SIG-M5 treated with dmso at 0.1 percent for 504 hours (cell line): ENCODE data around the gene XPC.

ENCODE experiments used
- DNase-seq: peaks from one replicate; lab custom pipeline; 2025; ENCODE audit not compliant: unreplicated experiment; lab: John Stamatoyannopoulos, UW

Gene XPC

DNA sequence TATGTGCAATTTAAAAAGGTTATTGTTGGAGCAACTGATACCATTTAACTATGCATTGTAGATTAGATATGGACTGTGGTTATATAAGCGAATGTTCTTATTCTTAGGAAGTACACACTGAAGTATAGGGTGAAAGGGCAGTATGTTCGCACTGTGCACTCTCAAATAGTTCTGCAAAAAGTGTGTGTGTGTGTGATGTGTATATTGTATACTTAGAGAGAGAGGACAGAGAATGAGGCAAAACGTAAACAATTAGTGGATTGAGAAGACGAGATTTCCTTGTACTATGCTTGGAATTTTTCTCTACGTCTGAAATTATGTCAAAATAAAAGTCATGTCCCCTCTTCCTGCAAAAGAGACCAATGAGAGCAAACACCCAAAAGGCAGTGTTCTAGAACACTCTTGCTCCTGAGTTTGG, 30.6 kb upstream of the XPC start:
- DNase-seq, result no peak

DNA sequence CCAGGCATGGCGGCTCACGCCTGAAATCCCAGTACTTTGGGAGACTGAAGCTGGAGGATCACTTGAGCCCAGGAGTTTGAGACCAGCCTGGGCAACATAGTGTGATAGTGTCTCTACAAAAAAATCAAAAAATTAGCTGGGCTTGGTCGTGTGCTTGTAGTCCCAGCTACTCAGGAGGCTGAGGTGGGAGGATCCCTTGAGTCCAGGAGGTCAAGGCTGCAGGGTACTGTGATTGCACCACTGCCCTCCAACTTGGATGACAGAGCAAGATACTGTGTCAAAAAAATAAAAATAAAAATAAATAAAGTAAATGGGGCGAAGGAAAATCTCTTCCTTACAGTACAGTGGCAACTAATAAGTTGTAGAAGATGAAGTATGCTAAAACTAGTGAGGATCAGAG, 29.8 kb upstream of the XPC start:
- no peak for DNase-seq

DNA sequence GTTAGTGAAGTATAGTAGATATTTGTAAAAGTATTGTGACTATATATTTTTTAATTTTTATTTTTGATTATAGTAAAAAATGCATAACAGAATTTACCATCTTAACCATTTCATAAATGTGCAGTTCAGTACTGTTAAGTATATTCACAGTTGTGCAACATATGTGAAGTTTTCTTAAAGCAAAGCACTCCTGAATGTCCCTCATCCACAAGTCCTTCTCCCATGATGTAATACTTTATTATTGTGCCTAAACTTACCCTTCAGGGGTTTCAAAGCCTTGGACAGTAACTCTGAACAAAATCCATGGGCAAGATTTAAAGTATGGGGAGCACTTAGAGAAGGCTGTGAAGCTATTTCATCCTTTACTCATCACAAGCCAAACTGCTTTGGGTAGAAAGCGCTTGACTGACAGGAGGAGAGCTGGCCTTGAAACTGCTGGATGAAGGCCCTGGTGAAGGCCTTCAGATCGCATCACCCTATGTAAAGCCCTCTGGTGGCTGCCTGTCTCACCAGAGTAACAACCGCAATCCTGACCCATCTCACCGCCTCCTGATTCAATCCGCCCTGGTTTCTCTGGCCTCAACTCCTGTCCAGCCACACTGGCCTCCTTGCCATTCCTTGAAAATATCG, 28.3 kb upstream of the XPC start:
- peak; percentile 22 for DNase-seq

DNA sequence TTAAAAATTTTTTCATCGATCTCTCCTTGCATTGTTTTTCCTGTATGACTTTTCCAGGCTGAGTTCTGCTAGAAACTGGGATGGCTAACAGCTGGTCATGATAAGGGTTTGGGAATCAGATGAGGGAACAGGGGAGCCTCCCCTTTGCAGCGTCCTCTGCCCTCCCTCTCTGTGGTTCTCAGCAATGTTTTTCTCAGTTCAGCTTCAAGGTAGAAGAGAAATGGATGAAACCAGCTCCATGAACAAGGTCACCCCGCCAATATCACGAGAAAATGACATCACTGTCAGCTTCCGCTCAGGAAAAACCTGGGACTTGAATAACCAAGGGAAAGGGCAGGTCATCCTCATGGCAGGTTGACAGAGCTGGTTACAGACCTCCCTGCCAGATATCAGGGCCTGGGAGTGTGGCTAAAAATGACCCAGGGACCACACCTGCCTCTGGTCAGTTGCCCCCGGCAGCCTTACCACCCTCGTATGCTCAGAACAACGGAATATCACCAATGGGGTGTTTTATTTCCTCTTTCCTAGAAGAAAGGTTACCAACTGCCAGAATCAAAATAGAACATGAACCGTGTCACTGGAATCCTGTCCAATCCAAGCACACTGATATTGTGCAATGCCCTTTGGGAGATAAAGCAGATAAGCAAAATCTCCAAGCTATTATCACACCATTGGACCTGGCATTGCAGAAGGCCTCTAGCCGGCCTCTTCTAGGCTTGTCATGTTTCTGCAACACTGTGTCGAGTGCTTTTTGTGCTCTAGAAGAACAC, 26.3 kb upstream of the XPC start:
- DNase-seq, result peak; percentile 94

DNA sequence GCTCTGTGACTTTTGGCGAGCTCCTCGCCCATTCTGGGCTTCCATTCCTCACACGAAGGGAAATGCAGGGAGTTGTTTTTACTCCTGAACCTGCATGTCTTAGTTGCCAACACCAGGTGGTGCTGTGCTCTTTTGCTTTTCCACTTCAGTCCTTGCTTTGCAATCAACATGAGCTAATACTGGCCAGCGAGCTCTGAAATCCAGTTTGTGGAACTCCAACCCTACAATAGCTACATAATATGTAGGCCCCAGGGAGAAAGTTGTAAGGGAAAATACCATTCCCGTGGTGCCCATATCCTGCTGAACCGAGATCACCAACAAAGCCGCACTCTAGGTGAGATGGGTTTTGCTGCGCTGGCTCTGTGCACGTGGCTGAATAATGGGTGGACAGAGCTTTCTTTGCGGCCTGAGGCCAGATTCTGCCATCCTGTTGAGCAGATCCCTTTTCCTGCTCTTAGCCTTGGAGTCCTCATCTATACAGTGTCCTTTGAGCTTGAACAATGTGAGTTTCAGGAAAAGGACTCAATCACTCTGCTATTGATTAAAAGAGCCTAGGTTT, 25.2 kb upstream of the XPC start:
- peak; percentile 90 for DNase-seq

DNA sequence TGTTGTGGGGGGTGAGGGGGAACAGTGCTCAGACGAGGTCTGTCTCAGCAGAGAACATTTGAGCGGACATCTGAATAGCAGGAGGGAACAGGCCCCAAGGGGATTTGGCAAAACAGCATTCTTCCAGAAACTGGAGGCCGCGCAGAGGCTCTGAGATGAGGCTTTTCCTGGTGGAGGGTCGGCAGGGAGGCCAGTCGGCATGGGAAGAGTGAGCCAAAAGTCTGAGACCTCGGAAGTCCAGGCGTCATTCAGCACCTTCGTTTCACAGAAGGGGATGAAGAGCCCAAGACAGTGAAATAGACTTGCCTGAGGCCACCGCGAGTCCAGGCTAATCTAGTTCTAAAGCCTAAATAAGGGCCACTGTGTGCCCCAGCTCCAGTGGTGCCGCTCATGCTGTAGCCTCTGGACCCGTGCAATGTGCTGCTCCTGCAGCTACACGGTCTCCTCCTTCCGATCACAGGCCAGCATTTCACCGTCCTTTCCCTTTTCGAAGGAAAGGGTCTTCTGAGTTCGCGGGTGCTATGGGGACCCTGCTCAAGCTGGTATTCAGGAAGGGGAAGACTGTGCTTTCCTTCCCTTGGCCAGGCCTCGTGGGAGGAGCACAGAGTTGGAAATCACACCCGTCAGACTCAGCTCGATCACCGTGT, 24.6 kb upstream of the XPC start:
- DNase-seq, result no peak

DNA sequence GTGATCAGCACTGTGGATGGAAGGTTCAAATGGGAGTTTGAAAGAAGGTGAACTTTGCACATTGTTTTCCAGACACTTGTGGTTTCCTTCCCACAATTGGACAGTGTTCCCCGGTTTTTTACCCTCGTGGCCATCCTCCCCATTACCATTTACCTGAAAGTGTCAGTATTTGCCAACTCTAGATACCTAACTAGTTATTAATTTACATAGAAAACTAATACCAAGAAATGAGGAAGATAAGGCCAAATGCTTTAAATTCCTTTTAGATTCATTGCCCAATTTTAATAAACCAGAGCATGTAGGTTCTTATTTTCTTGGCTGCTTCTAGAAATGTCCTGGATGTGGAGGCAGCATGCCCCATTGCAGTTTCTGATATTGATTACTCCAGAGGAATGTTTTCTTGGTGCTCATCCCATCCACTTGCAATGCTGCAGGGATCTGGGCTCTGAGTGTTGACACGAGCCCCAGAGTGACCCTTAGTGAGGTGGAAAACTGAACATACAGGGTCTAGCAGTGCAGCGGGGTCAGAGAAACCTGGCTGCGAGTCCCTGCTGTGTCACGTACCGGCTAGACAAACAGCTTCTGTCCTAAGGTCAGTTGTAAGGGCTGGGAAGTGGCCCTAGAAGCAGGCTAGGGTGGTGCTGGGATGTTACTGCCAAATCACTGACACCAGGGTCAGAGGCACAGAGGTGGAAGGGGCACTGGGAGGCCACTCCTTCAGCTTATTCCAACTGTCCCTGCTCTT, 23.7 kb upstream of the XPC start:
- DNase-seq, result no peak

DNA sequence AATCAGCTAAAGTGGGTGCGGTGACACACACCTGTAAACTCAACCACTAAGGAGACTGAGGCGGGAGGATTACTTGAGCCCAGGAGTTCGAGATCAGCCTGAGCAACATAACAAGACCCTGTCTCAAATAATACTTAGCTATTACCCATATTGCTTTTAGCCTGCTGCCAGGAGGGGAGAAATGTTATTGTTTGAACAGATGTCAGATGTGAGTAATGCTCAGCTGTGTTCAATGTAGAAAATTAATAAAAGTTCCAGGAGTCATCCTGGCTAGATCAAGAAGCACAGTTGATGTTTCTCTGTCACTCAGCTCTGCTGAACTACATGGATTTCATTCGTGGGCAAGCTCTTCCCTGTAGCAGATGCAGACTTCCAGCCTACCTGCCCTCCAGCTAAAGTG, 22.4 kb upstream of the XPC start:
- DNase-seq, result no peak

DNA sequence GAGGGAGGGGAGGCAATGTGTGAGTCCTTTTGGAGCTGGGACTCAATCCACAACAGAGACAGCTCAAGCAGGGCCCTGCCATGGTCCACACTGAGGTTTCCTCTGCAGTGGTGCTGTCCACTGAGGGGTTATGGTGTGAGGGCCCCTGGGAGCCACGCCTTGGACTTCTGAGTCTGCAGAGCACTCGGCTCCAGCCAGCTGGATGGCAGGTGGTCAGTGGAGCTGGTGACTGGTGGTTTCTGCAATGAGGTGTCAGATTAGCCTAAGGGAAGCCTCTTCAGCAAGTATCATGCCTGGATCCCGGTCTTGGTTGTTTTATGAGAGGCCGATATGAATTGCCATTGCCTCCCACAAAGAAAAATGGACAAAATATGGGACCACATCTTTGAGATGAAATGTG, 21.9 kb upstream of the XPC start:
- DNase-seq, result no peak

DNA sequence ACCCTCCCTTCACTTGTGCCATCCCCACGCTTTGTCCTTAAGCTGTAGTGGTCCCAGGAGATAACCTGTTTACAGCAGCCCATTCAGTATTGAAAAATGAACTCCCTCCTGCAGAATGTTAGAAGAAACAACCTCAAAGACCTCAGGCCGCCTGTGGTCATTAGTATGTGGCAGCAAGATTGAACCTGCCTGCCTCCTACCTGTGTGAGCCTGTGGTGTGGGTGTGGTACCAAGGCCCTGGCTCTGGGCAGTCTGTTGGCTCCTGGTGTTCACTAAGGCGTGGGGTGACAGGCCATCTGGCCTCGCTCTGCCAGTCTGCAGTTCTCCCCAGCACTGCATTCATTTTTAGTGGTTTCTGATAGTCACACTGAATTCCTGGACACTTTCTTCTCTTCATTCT, 21.2 kb upstream of the XPC start:
- DNase-seq, result no peak

DNA sequence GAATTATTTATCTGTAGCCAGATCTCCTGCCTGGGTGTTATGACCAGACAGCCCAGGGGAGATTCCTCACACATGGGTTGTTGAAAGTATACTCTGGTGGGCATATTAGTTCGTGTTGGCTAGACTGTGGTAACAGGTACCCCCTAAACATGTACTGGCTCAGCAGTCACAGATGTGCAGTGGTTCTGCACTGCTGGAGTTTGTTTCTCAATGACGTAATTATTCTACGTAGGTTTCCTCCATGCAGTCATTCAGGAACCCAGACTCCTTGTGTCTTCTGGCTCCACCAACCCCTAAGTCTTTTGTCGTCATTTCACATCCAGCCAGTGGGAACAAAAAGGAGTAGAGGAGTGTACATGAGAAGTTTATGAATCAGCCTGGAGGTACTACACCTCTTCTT, 16.5 kb upstream of the XPC start:
- no peak for DNase-seq

DNA sequence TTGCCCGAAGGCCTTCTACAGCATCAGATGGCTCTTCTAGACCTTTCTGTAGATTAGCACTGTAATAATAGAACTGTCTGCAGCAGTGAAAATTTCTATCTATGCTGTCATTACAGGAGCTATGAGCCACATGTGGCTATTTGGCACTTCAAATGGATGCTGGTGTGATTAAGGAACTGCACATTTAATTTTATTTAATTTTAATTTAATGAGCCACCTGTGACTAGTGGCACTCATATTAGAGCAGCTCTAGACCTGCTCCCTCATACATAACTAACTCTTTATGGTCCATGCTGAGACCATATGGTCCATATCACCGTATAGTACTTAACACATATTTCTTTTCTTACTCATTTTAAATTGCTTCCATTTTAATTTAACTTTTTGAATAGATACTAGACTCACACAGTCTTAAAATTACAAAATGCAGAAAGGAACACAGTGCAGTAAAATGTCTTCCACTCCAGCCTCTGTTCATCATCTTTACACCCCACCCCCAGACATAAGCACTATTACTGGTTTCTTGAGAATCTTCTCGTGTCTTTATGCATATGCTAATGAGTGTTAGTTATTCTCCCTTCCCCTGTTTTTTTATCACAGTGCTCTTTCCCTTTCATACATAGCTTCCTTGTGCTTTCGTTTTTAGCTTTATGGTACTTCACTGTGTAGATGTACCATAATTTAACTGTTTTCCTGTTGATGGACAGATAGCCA, 9.8 kb upstream of the XPC start:
- DNase-seq, result no peak

DNA sequence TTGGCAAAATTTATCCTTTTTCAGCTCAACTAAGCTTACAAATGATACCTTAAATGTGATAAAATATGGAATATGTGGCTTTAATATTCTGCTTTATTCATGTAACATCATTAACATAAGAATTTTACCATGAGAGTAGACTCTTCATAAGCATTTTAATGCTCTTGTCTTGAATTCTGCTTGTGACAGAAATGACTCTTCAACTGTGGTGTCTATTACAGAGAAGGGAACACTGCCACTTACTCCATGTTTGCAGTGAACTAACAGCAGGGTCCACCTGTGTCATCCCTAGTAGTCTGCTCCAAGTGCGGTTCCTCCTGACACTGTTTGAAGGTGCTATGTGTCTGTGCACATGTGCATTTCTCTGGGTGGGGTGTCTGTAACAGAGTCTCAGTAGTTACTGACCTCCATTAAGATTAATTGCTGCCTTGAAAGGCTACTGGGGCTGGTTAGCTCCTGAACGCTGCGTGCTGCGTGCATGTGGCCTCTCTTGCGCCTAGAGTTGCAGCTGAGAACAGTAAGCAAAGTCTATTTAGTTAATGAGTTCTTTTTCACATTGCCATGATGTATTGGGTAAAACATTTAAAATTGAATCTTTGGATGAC, 8.6 kb upstream of the XPC start:
- no peak for DNase-seq

DNA sequence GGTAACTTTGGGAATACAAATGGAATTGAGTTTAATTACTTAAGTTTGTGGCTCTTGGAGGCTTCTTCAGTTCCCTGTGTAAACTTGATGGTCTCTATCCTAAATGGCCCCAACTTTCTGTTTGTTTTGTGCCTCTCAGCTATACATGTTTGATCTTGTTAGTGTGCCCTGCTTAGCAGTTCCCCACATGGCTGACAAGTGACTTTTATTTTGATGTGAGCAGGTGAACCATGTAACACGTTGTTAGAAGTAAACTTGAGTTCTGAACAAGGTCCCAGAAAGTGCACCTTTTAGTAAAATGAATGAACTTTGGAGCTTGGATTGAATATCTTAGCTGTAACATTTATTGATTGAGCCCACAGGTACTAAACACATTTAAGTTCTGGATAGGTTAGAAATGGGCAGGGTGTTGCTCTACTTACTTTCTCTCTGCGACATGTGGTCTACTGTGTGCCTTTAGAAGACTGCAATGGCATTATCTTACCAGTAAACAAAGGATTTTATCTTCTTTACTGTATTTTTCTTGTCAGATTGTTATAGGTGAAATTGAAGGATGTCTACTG, 4.7 kb upstream of the XPC start:
- DNase-seq, result no peak

DNA sequence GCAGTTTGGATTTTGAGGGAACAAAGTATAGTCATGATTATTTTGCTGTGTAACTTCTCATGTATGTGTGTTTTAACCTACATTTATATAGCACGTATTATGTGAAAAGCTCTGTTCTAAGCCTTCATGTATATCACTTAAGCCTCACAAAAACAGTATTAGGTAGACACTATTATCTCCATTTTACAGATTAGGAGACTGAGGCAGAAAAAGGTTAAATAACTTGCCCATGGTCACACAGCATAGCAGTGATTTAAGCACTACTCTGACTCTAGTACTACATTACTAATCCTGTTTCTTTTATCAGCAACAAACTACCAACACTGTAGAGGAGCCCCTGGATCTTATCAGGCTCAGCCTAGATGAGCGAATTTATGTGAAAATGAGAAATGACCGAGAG, 2.9 kb upstream of the XPC start:
- DNase-seq, result no peak

DNA sequence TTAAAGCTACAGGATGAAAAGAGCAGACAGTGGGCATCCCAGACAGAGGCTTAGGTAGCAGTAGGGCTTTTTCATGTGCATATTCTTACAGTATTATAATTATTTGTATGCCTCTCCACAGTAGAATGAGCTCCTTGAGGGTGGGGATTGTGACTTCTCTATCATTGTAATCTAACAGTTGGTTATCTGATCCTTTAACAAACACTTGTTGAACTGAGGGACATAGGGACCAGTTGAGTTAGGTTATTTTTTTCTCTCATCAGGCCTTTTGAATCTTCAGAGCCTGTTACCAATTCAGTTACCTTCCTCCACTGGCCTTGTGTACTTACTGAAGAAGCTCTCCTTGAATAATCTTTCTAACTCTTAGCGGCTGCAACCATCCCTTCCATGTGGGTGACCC, 1.4 kb upstream of the XPC start:
- no peak for DNase-seq

DNA sequence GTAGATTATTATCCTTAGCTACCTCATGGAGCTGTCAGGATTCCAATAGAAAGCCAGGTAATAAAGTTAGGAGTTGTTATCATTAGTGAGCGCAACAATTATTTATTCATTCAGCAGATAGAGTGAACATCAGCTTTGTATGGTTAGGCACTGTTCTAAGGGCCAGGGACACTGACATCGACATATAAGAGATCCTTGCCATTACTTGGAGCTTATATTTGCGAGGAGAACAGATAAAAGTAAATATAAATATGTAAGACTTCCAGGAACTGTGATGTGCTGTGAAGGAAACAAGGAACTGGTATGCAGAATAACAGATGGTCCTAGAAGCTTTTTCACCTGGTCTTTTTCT, 689 bp upstream of the XPC start:
- DNase-seq, result peak; percentile 3

DNA sequence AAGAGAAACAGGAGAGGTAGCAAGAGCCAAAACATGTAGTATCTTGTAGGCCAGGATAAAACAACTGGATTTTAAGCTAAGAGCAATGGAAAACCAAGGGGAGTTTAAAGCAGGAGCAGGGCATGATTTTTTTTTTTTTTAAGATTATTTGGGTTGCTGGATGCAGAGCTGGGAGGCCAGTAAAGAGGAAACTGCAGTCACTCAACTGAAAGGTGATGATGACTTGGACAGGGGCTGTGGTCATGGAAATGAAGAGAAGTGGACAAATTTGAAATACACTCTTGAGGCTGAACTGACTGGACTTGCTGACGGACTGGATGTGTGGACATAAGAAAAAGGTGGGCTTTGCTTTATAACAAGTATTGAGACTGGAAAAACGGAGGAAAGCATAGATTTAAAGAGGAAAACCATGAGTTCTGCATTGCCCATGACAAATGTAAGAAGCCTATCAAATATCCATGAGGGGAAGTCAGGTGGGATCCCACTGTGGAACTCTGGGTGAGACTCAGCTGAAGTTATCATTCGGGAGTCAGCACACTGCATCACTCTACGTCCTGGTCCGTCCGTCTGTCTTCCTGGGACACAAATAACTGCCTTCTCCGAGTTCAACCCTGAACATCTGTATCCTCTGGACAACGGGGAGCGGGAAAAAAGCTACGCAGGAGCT, 688 bp downstream of the XPC start:
- DNase-seq, result peak; percentile 32

DNA sequence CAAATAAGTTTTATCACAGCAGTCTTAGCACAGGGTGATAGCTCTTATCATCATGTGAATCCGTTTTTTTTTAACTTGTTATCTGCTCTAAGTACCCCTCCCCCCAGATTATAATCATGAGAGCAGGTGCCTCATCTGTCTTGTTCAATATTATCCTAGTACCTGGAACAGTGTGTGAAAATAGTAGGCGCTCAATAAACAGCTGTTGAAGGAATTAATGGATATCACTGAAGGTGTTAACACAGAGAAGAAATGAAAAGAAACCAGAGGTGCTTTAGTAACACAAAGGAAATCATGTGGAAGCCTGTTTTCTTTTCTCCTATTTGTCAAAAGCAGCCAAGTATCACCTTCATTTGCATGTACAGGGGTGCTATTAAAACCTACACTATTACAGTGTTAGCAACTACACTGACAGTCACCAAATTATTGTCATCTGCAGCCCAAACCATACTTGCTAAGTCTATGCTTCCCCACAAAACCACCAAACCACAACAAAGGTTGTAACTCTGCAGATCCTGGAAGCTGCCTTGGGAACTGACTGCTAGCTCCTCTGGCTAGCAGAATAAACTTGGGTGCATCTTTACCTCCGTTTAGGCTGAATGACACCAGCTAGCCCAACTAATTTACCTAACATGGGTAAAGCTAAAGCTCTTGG, 2.9 kb downstream of the XPC start:
- DNase-seq, result peak; percentile 59
